Fibroblast of skin of left quadriceps (primary cell): ENCODE measurements around the gene KCP.
"Not testable (repeated sequence)": the region's sequence is repeated elsewhere in the genome, so short reads cannot be mapped to it uniquely, and the experiment has no call there.

ENCODE experiments used
- DNase-seq, 2 experiments: peaks; one replicate each; pipeline ENCODE4 v3.0.0-alpha.2; 2013; ENCODE audit warnings: low read depth in 2 of 2

Gene KCP

GRCh38 chr7:128921866-128922440 is 11.4 kb upstream of the KCP start:
- DNase-seq = no peak

GRCh38 chr7:128920913-128921582 is 10.5 kb upstream of the KCP start:
- no peak for DNase-seq

GRCh38 chr7:128919881-128920799 is 9.6 kb upstream of the KCP start:
- no peak for DNase-seq

- no peak for DNase-seq
These were observed 8.7 kb upstream of the KCP start for GRCh38 chr7:128919241-128919640.

GRCh38 chr7:128918016-128918665 is 7.6 kb upstream of the KCP start:
- no peak for DNase-seq

GRCh38 chr7:128917122-128917521 is 6.6 kb upstream of the KCP start:
- no peak for DNase-seq

GRCh38 chr7:128916643-128916915 is 6.1 kb upstream of the KCP start:
- DNase-seq = no peak

GRCh38 chr7:128915841-128916642 is 5.5 kb upstream of the KCP start:
- no peak for DNase-seq

GRCh38 chr7:128915271-128915819 is 4.8 kb upstream of the KCP start:
- no peak for DNase-seq

GRCh38 chr7:128914566-128915151 is 4.2 kb upstream of the KCP start:
- no peak for DNase-seq

- DNase-seq = no peak
These were observed 3.5 kb upstream of the KCP start for GRCh38 chr7:128913870-128914565.

- DNase-seq = not testable (repeated sequence)
These were observed 2.4 kb upstream of the KCP start for GRCh38 chr7:128912709-128913495.

- DNase-seq = no peak
These were observed 1.8 kb upstream of the KCP start for GRCh38 chr7:128912281-128912680.

- DNase-seq = no peak
These were observed 1.0 kb upstream of the KCP start for GRCh38 chr7:128911423-128912031.

- peak in 1 of 2 experiments; percentile 4 for DNase-seq
These were observed 612 bp downstream of the KCP start for GRCh38 chr7:128909625-128910568.

GRCh38 chr7:128908750-128909624 is 1.5 kb downstream of the KCP start:
- DNase-seq = no peak
